Transverse colon (tissue), 4 donors: ENCODE results near the gene SLC2A1. TPM values are rescaled to one million over a fixed set of nuclear protein-coding genes. Genes with fewer than 3 reads are reported as not detected.

Source experiments
- DNase-seq: peaks from one replicate; pipeline ENCODE4 v3.0.0-alpha.2; 2019
- H3K27ac ChIP-seq, 4 donors: fragments of 200-600 bp; sonication (generic); 2 replicates each; pipeline ENCODE4 v1.5.1; 2016 to 2018; ENCODE audit warnings: inconsistent platforms in 4 of 4
- H3K27me3 ChIP-seq: fragments of 200-600 bp; sonication (generic); 2 replicates; pipeline ENCODE4 v1.5.1; 2017; ENCODE audit warnings: inconsistent platforms
- H3K36me3 ChIP-seq, 4 donors: fragments of 200-600 bp; sonication (generic); 2 replicates each; pipeline ENCODE4 v1.5.1; 2017 to 2019; ENCODE audit warnings: inconsistent platforms in 4 of 4
- H3K4me1 ChIP-seq, 4 donors: fragments of 200-600 bp; sonication (generic); 2 replicates each; pipeline ENCODE4 v1.5.1; 2017 to 2020; ENCODE audit warnings: inconsistent platforms in 4 of 4
- H3K4me3 ChIP-seq, 4 donors: fragments of 200-600 bp; sonication (generic); 1 replicate in 1 of 4; 2 replicates in 3 of 4; pipeline versions ENCODE4 v1.5.1 to v1.6.1; 2017 to 2019; ENCODE audit warnings: inconsistent platforms in 4 of 4
- H3K9me3 ChIP-seq, 2 donors: fragments of 200-600 bp; sonication (generic); 2 replicates each; pipeline ENCODE4 v1.5.1; 2017 to 2019; ENCODE audit warnings: inconsistent platforms in 2 of 2
- CTCF ChIP-seq, 5 experiments: fragments of 200-600 bp in 3 of 5; fragments of 450-650 bp in 2 of 5; sonication (generic) in 3 of 5; IDR thresholded peaks; 1 replicate in 2 of 5; 2 replicates in 3 of 5; pipeline ENCODE4 v1.5.1; 2016 to 2017; ENCODE audit warnings: antibody characterized with exemption in 5 of 5, inconsistent platforms in 3 of 5, mild to moderate bottlenecking in 2 of 5, moderate library complexity in 1 of 5
- EP300 ChIP-seq: sonication (generic); formaldehyde crosslinking; IDR thresholded peaks from one replicate; pipeline ENCODE4 v1.6.1; 2017; ENCODE audit warnings: antibody characterized with exemption, low read depth
- POLR2A ChIP-seq: fragments of 450-650 bp; IDR thresholded peaks from one replicate; pipeline ENCODE4 v1.6.1; 2016; ENCODE audit warnings: antibody characterized with exemption, mild to moderate bottlenecking, moderate library complexity
- POLR2AphosphoS5 ChIP-seq, 3 donors: sonication (generic); formaldehyde crosslinking; IDR thresholded peaks; one replicate each; pipeline ENCODE4 v1.6.1; 2016; ENCODE audit warnings: antibody characterized with exemption in 3 of 3
- WGBS, 2 donors: methylation state at CpG; one replicate each; pipeline ENCODE4 v1.1.5; 2018; ENCODE audit warnings: low coverage in 1 of 2; 5-methylcytosine and 5-hydroxymethylcytosine counted together
- in situ Hi-C, 4 donors: fragments of 200-750 bp; cut with MboI; loops; one replicate each; pipeline versions ENCODE4 v1.15.0 to v1.15.1; 2017; ENCODE audit warnings: low sequenced_read_pairs in 3 of 4, low pct_ligation_motif_present in 1 of 4, low pct_unique_long_range_greater_than_20kb in 1 of 4
- intact Hi-C: fragments of 100-400 bp; cut with DNase I; formaldehyde crosslinking; loops from one replicate; pipeline ENCODE4 v1.15.1; 2023; ENCODE audit warnings: low total_unique reads
- small RNA-seq, 4 donors: library from RNA; depleted of rRNA; stranded (forward); fragments of <200 nt; gene quantifications; one replicate each; pipeline ENCODE3, GENCODE V24; 2016
- total RNA-seq, 4 donors: library from RNA; depleted of rRNA; stranded (reverse); fragments of >200 nt; gene quantifications; one replicate each; pipeline ENCODE4 v1.1.0, GENCODE V29; 2016

Gene SLC2A1
- total RNA-seq, 4 donors from 2014 or later: 37.2 to 98.9 (median 69.1) TPM

- no peak overlapping the region for H3K4me3 ChIP-seq
- TF ChIP-seq CTCF (IDR thresholded peaks at IDR 0.05): no peak
- no peak for TF ChIP-seq POLR2A
- TF ChIP-seq POLR2AphosphoS5 (IDR thresholded peaks at IDR 0.05): no peak
- no peak for TF ChIP-seq EP300
- no peaks in the 10 kb centered on the region for H3K36me3 ChIP-seq
- H3K9me3 ChIP-seq: peaks cover 0 to 4% of the 10 kb centered on the region in 2 donors
- H3K4me1 ChIP-seq: no peaks in the 10 kb centered on the region
- no peak overlapping the region for H3K27ac ChIP-seq
- H3K27me3 ChIP-seq: peaks cover 4% of the 10 kb centered on the region
- intact Hi-C loops: no loop called here
- no peak for DNase-seq
- WGBS, 2 donors: 71% methylated on average over 2 of the region's 2 CpGs; no CpG with 5 or more reads in 1 of the 2 donors
- in situ Hi-C loops: no loop called here
These were observed 81.3 kb downstream of the SLC2A1 start for GRCh38 chr1:42877380-42877779.

GRCh38 chr1:42876009-42876408, 82.7 kb downstream of the SLC2A1 start:
- no peak overlapping the region for H3K27ac ChIP-seq
- intact Hi-C loops: no loop called here
- H3K4me3 ChIP-seq: no peak overlapping the region
- H3K4me1 ChIP-seq: no peaks in the 10 kb centered on the region
- DNase-seq: no peak
- no peaks in the 10 kb centered on the region for H3K36me3 ChIP-seq
- TF ChIP-seq CTCF (IDR thresholded peaks at IDR 0.05): no peak
- no peak for TF ChIP-seq EP300
- TF ChIP-seq POLR2A: no peak
- TF ChIP-seq POLR2AphosphoS5 (IDR thresholded peaks at IDR 0.05): no peak
- peaks cover 0 to 4% of the 10 kb centered on the region in 2 donors for H3K9me3 ChIP-seq
- in situ Hi-C loops: no loop called here
- H3K27me3 ChIP-seq: peaks cover 4% of the 10 kb centered on the region

Small RNA genes lying within 50 kb of the gene (small RNA-seq; reads per million reads assigned to genes)
- 0 reads per million in 4 donors for gene RNU6-880P

Other genes with a start within 250 kb of the SLC2A1 start
- gene CLDN19, start 218.6 kb downstream of the SLC2A1 start, total RNA-seq: under 1 TPM in 1 of 4 donors, not detected in 3; 0.27 TPM
- 10 to 100 TPM in 3 of 4 donors, 1 to 10 TPM in 1; 8.7 to 37.2 (median 10.2) TPM for gene P3H1, start 191.8 kb downstream of the SLC2A1 start, total RNA-seq
- gene C1orf50, start 191.6 kb downstream of the SLC2A1 start, total RNA-seq: 10 to 100 TPM in 1 of 4 donors, 1 to 10 TPM in 3; 4.0 to 81.2 (median 8.1) TPM
- under 1 TPM in 1 of 4 donors, not detected in 3; 0.37 TPM for gene TMEM269, start 173.9 kb downstream of the SLC2A1 start, total RNA-seq
- 10 to 100 TPM; 12.5 to 30.7 (median 14.1) TPM for gene ERMAP, start 141.7 kb downstream of the SLC2A1 start, total RNA-seq
- gene SVBP, start 141.5 kb downstream of the SLC2A1 start, total RNA-seq: 10 to 100 TPM; 15.3 to 33.3 (median 17.6) TPM
- 10 to 100 TPM in 1 of 4 donors, 1 to 10 TPM in 2, under 1 TPM in 1; 1.00 to 11.3 (median 6.0) TPM for gene ZNF691, start 112.3 kb downstream of the SLC2A1 start, total RNA-seq
- gene EBNA1BP2, start 213.4 kb upstream of the SLC2A1 start, total RNA-seq: 10 to 100 TPM; 12.5 to 35.5 (median 30.1) TPM
- not detected for gene CFAP57, start 213.5 kb upstream of the SLC2A1 start, total RNA-seq